ENCODE measurements around the gene SDHA.

GRCh38 chr5:306011-306805, 88.1 kb downstream of the SDHA start:
- TF ChIP-seq POLR2AphosphoS5 (IDR thresholded peaks at IDR 0.05) (no peak), POLR2A (IDR thresholded peaks at IDR 0.05) (no peak)
- TF ChIP-seq, protein P1, sequence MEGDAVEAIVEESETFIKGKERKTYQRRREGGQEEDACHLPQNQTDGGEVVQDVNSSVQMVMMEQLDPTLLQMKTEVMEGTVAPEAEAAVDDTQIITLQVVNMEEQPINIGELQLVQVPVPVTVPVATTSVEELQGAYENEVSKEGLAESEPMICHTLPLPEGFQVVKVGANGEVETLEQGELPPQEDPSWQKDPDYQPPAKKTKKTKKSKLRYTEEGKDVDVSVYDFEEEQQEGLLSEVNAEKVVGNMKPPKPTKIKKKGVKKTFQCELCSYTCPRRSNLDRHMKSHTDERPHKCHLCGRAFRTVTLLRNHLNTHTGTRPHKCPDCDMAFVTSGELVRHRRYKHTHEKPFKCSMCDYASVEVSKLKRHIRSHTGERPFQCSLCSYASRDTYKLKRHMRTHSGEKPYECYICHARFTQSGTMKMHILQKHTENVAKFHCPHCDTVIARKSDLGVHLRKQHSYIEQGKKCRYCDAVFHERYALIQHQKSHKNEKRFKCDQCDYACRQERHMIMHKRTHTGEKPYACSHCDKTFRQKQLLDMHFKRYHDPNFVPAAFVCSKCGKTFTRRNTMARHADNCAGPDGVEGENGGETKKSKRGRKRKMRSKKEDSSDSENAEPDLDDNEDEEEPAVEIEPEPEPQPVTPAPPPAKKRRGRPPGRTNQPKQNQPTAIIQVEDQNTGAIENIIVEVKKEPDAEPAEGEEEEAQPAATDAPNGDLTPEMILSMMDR (IDR thresholded peaks at IDR 0.05) = no peak
